GM12801 (cell line): ENCODE results near the gene TRA2B.

Source experiments
- CTCF ChIP-seq: IDR thresholded peaks from one replicate; pipeline ENCODE4 v1.5.1; 2011; ENCODE audit warnings: control low read depth; ENCODE audit not compliant: insufficient read length; ENCODE audit errors: extremely low read depth

TRA2B gene

GRCh38 chr3:185925353-185925752 is 12.5 kb downstream of the TRA2B start:
- TF ChIP-seq CTCF, result no peak

GRCh38 chr3:185924375-185924774 is 13.4 kb downstream of the TRA2B start:
- TF ChIP-seq CTCF, result no peak

GRCh38 chr3:185920184-185920583 is 17.6 kb downstream of the TRA2B start:
- TF ChIP-seq CTCF, result no peak

- no peak for TF ChIP-seq CTCF
Observed at GRCh38 chr3:185916042-185916833, 21.6 kb downstream of the TRA2B start.

- TF ChIP-seq CTCF, result no peak
Observed at GRCh38 chr3:185915642-185916041, 22.2 kb downstream of the TRA2B start.

GRCh38 chr3:185914911-185915629 is 22.7 kb downstream of the TRA2B start:
- no peak for TF ChIP-seq CTCF

- no peak for TF ChIP-seq CTCF
Observed at GRCh38 chr3:185912929-185913901, 24.6 kb downstream of the TRA2B start.
